Measurements from ENCODE around the gene CYSRT1.

Gene CYSRT1

GRCh38 chr9:137213160-137214060 lies 11.6 kb upstream of the CYSRT1 start:
- no peak for TF ChIP-seq GATA2 (IDR thresholded peaks at IDR 0.05; ENCODE audit: low read depth, low read length)
- no peak for TF ChIP-seq GATA3 (IDR thresholded peaks at IDR 0.05; ENCODE audit: low read depth, low read length)

DNA sequence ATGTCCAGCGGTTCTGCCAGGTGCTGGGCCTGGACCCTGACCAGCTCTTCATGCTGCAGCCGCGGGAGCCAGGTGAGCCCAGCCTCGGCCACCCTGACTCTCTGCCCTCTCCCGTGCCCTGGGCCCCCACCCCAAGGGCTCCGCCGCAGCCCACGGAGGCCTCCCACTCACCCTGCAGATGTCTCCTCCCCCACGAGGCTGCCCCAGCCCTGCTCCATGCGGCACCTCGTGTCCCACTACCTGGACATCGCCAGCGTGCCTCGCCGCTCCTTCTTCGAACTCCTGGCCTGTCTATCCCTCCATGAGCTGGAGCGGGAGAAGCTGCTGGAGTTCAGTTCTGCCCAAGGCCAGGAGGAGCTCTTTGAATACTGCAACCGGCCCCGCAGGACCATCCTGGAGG lies 10.4 kb upstream of the CYSRT1 start:
- no peak for TF ChIP-seq GATA2 (IDR thresholded peaks at IDR 0.05; ENCODE audit: low read depth, low read length)
- no peak for TF ChIP-seq GATA3 (IDR thresholded peaks at IDR 0.05; ENCODE audit: low read depth, low read length)

DNA sequence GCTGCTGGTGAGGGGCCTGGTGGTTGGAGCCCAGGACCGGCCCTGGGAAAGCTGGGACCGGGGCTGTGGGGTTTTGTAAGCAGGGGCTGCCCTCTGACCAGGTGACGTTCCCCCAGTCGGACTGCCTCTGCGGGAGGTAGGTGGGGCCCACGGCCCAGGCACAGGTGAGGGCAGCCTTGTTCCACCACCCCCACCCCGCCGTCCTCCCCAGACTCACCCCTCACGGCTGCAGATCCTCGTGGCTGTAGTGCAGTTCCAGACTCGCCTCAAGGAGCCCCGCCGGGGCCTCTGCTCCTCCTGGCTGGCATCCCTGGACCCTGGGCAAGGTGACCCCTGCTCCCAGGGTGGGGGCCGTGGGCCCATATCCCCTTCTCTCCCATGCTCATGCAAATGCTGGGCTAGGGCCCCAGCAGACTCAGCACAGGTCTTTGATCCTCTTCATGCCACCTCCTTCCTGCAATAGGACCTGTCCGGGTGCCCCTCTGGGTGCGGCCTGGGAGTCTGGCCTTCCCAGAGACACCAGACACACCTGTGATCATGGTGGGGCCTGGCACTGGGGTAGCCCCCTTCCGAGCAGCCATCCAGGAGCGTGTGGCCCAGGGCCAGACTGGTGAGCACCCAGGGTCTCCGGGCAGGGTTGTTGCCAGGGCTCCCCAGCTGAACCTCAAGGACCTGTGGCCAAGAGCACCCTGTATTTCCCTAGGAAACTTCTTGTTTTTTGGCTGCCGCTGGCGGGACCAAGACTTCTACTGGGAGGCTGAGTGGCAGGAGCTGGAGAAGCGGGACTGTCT lies 9.6 kb upstream of the CYSRT1 start:
- TF ChIP-seq GATA2 (IDR thresholded peaks at IDR 0.05; ENCODE audit: low read depth, low read length) = no peak
- TF ChIP-seq GATA3 (IDR thresholded peaks at IDR 0.05; ENCODE audit: low read depth, low read length) = no peak

DNA sequence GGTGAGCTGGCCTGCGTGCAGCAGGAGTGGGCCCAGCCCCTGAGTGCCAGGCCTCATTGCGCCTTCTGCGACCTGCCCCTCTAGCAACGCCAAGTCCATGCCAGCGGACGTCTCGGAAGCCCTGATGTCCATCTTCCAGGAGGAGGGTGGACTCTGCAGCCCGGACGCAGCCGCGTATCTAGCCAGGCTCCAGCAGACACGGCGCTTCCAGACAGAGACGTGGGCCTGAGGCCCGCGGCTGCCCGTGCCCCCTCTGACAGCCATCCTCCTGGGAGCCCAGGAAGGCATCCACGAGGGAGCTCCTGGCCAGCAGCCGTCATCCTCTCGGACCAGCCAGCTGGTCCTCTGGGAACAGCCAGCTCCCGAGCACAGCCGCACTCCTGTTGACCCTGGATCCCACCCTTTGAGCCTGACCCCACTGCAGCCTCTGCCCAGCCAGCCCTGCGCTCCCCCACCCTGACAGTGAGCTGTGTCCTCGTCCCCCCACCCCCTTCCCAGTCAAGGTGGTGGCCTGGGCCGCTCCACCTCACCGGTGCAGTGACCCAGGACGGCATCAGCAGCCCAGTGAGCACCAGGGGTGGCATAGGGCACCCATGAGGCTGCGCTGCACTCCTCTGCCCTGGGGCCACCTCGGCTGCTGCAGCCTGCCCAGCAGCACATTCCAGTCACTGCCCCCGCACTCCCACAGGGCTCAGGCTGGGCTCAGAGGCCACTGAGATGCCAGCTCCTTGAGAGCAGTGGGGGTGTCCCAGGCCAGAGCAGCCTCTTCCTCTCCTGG lies 8.6 kb upstream of the CYSRT1 start:
- no peak for TF ChIP-seq GATA3 (IDR thresholded peaks at IDR 0.05; ENCODE audit: low read depth, low read length)
- no peak for TF ChIP-seq GATA2 (IDR thresholded peaks at IDR 0.05; ENCODE audit: low read depth, low read length)

GRCh38 chr9:137217276-137218211 lies 7.4 kb upstream of the CYSRT1 start:
- TF ChIP-seq GATA2 (IDR thresholded peaks at IDR 0.05; ENCODE audit: low read depth, low read length) (no peak), GATA3 (IDR thresholded peaks at IDR 0.05; ENCODE audit: low read depth, low read length) (no peak)

- TF ChIP-seq GATA3 (IDR thresholded peaks at IDR 0.05; ENCODE audit: low read depth, low read length) = no peak
- no peak for TF ChIP-seq GATA2 (IDR thresholded peaks at IDR 0.05; ENCODE audit: low read depth, low read length)
Observed at GRCh38 chr9:137218212-137218753, 6.7 kb upstream of the CYSRT1 start.

GRCh38 chr9:137218754-137219271 lies 6.2 kb upstream of the CYSRT1 start:
- TF ChIP-seq GATA2 (IDR thresholded peaks at IDR 0.05; ENCODE audit: low read depth, low read length) = no peak
- no peak for TF ChIP-seq GATA3 (IDR thresholded peaks at IDR 0.05; ENCODE audit: low read depth, low read length)

- TF ChIP-seq GATA3 (IDR thresholded peaks at IDR 0.05; ENCODE audit: low read depth, low read length) (no peak), GATA2 (IDR thresholded peaks at IDR 0.05; ENCODE audit: low read depth, low read length) (no peak)
Observed at GRCh38 chr9:137219757-137220316, 5.1 kb upstream of the CYSRT1 start.

GRCh38 chr9:137220317-137221094 lies 4.5 kb upstream of the CYSRT1 start:
- TF ChIP-seq GATA2 (IDR thresholded peaks at IDR 0.05; ENCODE audit: low read depth, low read length) = no peak
- no peak for TF ChIP-seq GATA3 (IDR thresholded peaks at IDR 0.05; ENCODE audit: low read depth, low read length)

DNA sequence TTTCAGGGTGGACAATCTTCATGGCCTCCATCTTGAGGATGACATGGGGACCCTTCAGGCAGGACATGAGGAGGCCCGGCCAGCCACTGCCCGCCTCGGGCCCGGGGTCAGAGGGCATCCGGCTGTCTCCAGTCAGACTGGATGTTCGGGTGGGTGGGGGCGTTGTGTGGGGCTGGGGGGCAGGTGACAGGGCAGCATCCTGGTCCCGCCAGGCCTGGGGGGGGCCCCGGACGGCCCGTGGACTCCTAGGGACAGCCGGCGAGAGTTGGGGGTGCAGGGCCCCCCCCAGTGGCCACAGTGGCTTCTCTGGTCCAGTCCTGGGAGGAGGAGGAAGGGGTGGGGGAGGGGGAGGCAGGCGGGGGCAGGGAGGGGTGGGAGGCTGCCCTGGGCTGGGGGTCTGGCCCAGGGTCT lies 3.9 kb upstream of the CYSRT1 start:
- no peak for TF ChIP-seq GATA3 (IDR thresholded peaks at IDR 0.05; ENCODE audit: low read depth, low read length)

GRCh38 chr9:137221506-137222111 lies 3.4 kb upstream of the CYSRT1 start:
- no peak for TF ChIP-seq GATA2 (IDR thresholded peaks at IDR 0.05; ENCODE audit: low read depth, low read length)
- TF ChIP-seq GATA3 (IDR thresholded peaks at IDR 0.05; ENCODE audit: low read depth, low read length) = no peak

All from SH-SY5Y (cell line).